Neural crest cell (in vitro differentiated cells): ENCODE data around the gene POU2AF3. TPM values are rescaled to one million over a fixed set of nuclear protein-coding genes. Genes with fewer than 3 reads are reported as not detected.
"Not testable (repeated sequence)": the region's sequence is repeated elsewhere in the genome, so short reads cannot be mapped to it uniquely, and the experiment has no call there.

Experiments used
- DNase-seq: peaks from one replicate; pipeline ENCODE4 v3.0.0; 2021; ENCODE audit warnings: low read depth, mixed read lengths, low spot score
- H3K27ac Mint-ChIP-seq: one replicate; pipeline ENCODE4 v1.8.0; 2021; ENCODE audit warnings: mild to moderate bottlenecking, mixed read lengths; ENCODE audit not compliant: unreplicated experiment
- H3K27me3 Mint-ChIP-seq: 2 replicates; pipeline ENCODE4 v1.8.0; 2021; ENCODE audit warnings: low read depth, mild to moderate bottlenecking, mixed read lengths
- H3K36me3 Mint-ChIP-seq: 2 replicates; pipeline ENCODE4 v1.8.0; 2021; ENCODE audit warnings: low read depth, mild to moderate bottlenecking, mixed read lengths
- H3K4me1 Mint-ChIP-seq: 2 replicates; pipeline ENCODE4 v1.8.0; 2021; ENCODE audit warnings: mixed read lengths
- H3K4me3 Mint-ChIP-seq: one replicate; pipeline ENCODE4 v1.8.0; 2021; ENCODE audit warnings: mild to moderate bottlenecking, mixed read lengths
- H3K9me3 Mint-ChIP-seq: 2 replicates; pipeline ENCODE4 v1.8.0; 2021; ENCODE audit warnings: mixed read lengths
- CTCF ChIP-seq: fragments of 200-600 bp; sonication (generic); conservative IDR thresholded peaks from 2 replicates; pipeline ENCODE4 v1.5.0; 2021; ENCODE audit warnings: antibody characterized with exemption, mild to moderate bottlenecking
- total RNA-seq: library from RNA; stranded (reverse); gene quantifications from 2 replicates; pipeline ENCODE4 v1.2.1, GENCODE V29; 2021

POU2AF3 gene
- total RNA-seq, 1 donor from 2014 or later: 0.61 TPM

- Mint-ChIP-seq H3K4me3 (no peak overlapping the region), H3K36me3 (no peaks in the 10 kb centered on the region), H3K4me1 (no peaks in the 10 kb centered on the region), H3K27ac (no peak overlapping the region), H3K27me3 (peaks cover 4% of the 10 kb centered on the region), H3K9me3 (peaks cover 4% of the 10 kb centered on the region)
- DNase-seq: no peak
- no peak for TF ChIP-seq CTCF
These were observed 38.5 kb upstream of the POU2AF3 start for GRCh38 chr11:111259896-111260295.

DNA sequence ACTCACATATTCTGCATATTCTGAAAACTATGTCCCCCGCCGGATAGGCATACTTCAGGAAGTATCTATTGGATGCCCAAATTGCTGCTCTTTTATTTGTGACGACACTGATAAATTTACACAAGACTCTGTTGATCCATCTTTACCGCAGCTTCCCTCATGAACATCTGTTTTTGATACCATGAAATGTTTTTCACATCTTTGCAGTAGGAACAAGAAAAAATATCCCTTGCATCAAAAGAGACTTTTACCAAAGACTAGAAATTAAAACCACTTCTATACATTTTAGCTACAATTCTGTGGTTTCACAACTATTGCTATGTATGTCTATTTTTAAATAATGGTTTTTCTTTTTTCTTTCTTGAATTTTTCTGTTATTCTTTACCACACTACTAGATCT is 37.5 kb upstream of the POU2AF3 start:
- H3K36me3 Mint-ChIP-seq: no peaks in the 10 kb centered on the region

DNA sequence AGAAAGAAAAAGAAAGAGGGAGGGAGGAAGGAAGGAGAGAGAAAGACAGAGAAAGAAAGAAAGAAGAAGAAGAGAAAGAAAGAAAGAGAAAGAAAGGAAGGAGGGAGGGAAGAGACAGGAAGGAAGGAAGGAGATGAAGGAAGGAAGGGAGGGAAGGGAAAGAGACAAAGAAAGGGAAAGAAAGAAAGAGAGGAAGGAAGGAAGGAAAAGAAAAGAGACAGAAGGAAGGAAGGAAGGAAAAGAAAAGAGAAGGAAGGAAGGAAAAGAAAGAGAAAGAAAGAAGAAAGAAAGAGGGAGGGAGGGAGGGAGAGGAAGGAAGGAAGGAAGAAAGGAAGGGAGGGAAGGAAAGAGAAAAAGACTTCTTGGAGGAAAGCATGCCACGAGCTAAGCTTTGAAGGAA is 33.7 kb upstream of the POU2AF3 start:
- H3K27me3 Mint-ChIP-seq: peaks cover 6% of the 10 kb centered on the region
- H3K4me3 Mint-ChIP-seq: no peak overlapping the region
- H3K36me3 Mint-ChIP-seq: no peaks in the 10 kb centered on the region
- H3K27ac Mint-ChIP-seq: no peak overlapping the region
- H3K9me3 Mint-ChIP-seq: peaks cover 2% of the 10 kb centered on the region
- DNase-seq: no peak
- peaks cover 4% of the 10 kb centered on the region for H3K4me1 Mint-ChIP-seq
- no peak for TF ChIP-seq CTCF

More for the DNA sequence above, 37.5 kb upstream of the POU2AF3 start:
- Mint-ChIP-seq H3K4me1 (no peaks in the 10 kb centered on the region), H3K27ac (no peak overlapping the region), H3K4me3 (no peak overlapping the region), H3K27me3 (peaks cover 8% of the 10 kb centered on the region), H3K9me3 (peaks cover 4% of the 10 kb centered on the region)
- no peak for TF ChIP-seq CTCF
- no peak for DNase-seq

DNA sequence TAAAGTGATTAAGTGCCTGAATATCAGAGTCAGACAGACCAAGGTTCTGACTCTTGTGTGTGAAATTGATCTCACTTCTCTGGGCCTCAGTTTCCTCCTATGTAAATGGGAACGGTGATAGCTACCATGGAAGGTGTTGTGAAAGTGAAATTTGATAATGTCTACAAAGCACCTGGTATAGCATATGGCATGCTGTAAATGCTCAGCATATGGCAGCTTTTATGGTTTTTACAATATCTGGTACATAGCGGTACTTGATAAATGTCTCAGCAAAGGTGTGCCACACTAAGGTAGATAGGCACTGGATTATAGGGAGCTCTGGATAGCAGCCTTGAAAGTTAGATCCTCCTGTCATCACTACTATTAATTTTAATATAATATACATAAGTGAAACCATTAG is 32.9 kb upstream of the POU2AF3 start:
- no peak overlapping the region for H3K4me3 Mint-ChIP-seq
- H3K36me3 Mint-ChIP-seq: no peaks in the 10 kb centered on the region
- TF ChIP-seq CTCF: no peak
- peaks cover 6% of the 10 kb centered on the region for H3K27me3 Mint-ChIP-seq
- H3K4me1 Mint-ChIP-seq: peaks cover 4% of the 10 kb centered on the region
- no peaks in the 10 kb centered on the region for H3K9me3 Mint-ChIP-seq
- no peak overlapping the region for H3K27ac Mint-ChIP-seq
- no peak for DNase-seq

DNA sequence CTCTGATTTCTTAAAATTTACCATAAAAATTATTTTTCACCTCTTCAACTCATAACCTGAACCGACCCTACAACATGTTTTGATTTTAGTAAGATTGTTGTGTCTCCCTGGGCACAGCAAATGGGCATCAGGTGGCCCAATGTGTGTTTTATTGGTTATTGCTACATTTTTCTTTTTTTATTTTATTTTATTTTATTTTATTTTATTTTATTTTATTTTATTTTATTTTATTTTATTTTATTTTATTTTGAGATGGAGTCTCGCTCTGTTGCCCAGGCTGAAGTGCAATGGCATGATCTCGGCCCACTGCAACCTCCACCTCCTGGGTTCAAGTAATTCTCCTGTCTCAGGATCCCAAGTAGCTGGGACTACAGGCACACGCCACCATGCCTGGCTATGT is 30.0 kb upstream of the POU2AF3 start:
- H3K4me3 Mint-ChIP-seq, H3K27ac Mint-ChIP-seq, H3K9me3 Mint-ChIP-seq, DNase-seq, H3K4me1 Mint-ChIP-seq, H3K36me3 Mint-ChIP-seq: not testable (repeated sequence)
- H3K27me3 Mint-ChIP-seq: peaks cover 17% of the 10 kb centered on the region

GRCh38 chr11:111269146-111269868 is 29.0 kb upstream of the POU2AF3 start:
- DNase-seq: no peak
- Mint-ChIP-seq H3K27me3 (peaks cover 17% of the 10 kb centered on the region), H3K4me1 (peaks cover 4% of the 10 kb centered on the region), H3K36me3 (no peaks in the 10 kb centered on the region), H3K9me3 (no peaks in the 10 kb centered on the region), H3K27ac (no peak overlapping the region), H3K4me3 (no peak overlapping the region)
- TF ChIP-seq CTCF: no peak
